Hepatocyte (in vitro differentiated cells): ENCODE results near the gene VPS36. TPM values are rescaled to one million over a fixed set of nuclear protein-coding genes. Genes with fewer than 3 reads are reported as not detected.

Experiments
- DNase-seq: peaks from one replicate; pipeline ENCODE4 v3.0.0-alpha.2; 2016; ENCODE audit warnings: low spot score
- H2AFZ ChIP-seq: fragments of 200-600 bp; sonication (generic); 2 replicates; pipeline ENCODE4 v1.6.0; 2016; ENCODE audit warnings: antibody characterized with exemption, mild to moderate bottlenecking
- H3K27ac ChIP-seq: fragments of 200-600 bp; sonication (generic); 2 replicates; pipeline ENCODE4 v1.5.1; 2016; ENCODE audit warnings: mild to moderate bottlenecking
- H3K27me3 ChIP-seq: fragments of 200-600 bp; sonication (generic); 2 replicates; pipeline ENCODE4 v1.6.1; 2016
- H3K36me3 ChIP-seq: fragments of 200-600 bp; sonication (generic); replicated peaks from 2 replicates; pipeline ENCODE4 v1.5.1; 2016; ENCODE audit warnings: low read depth; ENCODE audit not compliant: insufficient read depth
- H3K4me1 ChIP-seq: fragments of 200-600 bp; sonication (generic); 2 replicates; pipeline ENCODE4 v1.5.1; 2016; ENCODE audit warnings: mild to moderate bottlenecking, moderate library complexity; ENCODE audit not compliant: insufficient read depth
- H3K4me2 ChIP-seq: fragments of 200-600 bp; sonication (generic); 2 replicates; pipeline ENCODE4 v1.6.0; 2016
- H3K4me3 ChIP-seq: fragments of 200-600 bp; sonication (generic); 2 replicates; pipeline ENCODE4 v1.5.1; 2016; ENCODE audit warnings: mild to moderate bottlenecking
- H3K79me2 ChIP-seq: fragments of 200-600 bp; sonication (generic); 2 replicates; pipeline ENCODE4 v1.6.0; 2017; ENCODE audit warnings: mild to moderate bottlenecking
- H3K9me2 ChIP-seq: fragments of 200-600 bp; sonication (generic); replicated peaks from 2 replicates; pipeline ENCODE4 v1.6.0; 2017; ENCODE audit warnings: mild to moderate bottlenecking; ENCODE audit not compliant: insufficient read depth
- H3K9me3 ChIP-seq: fragments of 200-600 bp; sonication (generic); 2 replicates; pipeline ENCODE4 v1.5.1; 2016; ENCODE audit warnings: low read depth, mild to moderate bottlenecking
- H4K20me1 ChIP-seq: fragments of 200-600 bp; sonication (generic); 2 replicates; pipeline ENCODE4 v1.6.0; 2016; ENCODE audit warnings: mild to moderate bottlenecking; ENCODE audit not compliant: insufficient read depth, poor library complexity, severe bottlenecking
- CTCF ChIP-seq: fragments of 200-600 bp; sonication (generic); IDR thresholded peaks from 2 replicates; pipeline ENCODE4 v1.5.1; 2016; ENCODE audit warnings: antibody characterized with exemption, mild to moderate bottlenecking; ENCODE audit not compliant: poor library complexity
- EZH2 ChIP-seq: fragments of 200-600 bp; sonication (generic); IDR thresholded peaks from 2 replicates; pipeline ENCODE4 v1.6.1; 2016; ENCODE audit warnings: antibody characterized with exemption, mild to moderate bottlenecking, borderline replicate concordance
- EZH2phosphoT487 ChIP-seq: fragments of 200-600 bp; sonication (generic); IDR thresholded peaks from one replicate; pipeline ENCODE4 v1.6.1; 2018; ENCODE audit warnings: antibody characterized with exemption, mild to moderate bottlenecking, low read depth, moderate library complexity; ENCODE audit not compliant: unreplicated experiment, severe bottlenecking
- WGBS: methylation state at CpG from one replicate; pipeline ENCODE4 v1.1.6; 2016; ENCODE audit warnings: low lambda C conversion rate; ENCODE audit errors: missing lambda C conversion rate; 5-methylcytosine and 5-hydroxymethylcytosine counted together
- polyA plus RNA-seq: library from polyadenylated mRNA; unstranded; fragments of >200 nt; fragmentation: Nextera tagmentation; extraction: Ambion mirVana; gene quantifications from 2 replicates; pipeline ENCODE4 v1.2.1, GENCODE V29; 2016
- total RNA-seq: library from RNA; depleted of rRNA; stranded (reverse); fragments of >200 nt; gene quantifications from 2 replicates; pipeline ENCODE4 v1.2.3, GENCODE V29; 2014

The VPS36 gene
- total and polyA plus RNA-seq, 2 experiments from 2014 or later, result 23.5 to 42.0 TPM

- WGBS, result 84% methylated on average over 1 of the region's 1 CpG
- no peak for DNase-seq
- no peaks in the 10 kb centered on the region for H3K27me3 ChIP-seq
- no peak overlapping the region for H3K4me3 ChIP-seq
- H3K4me1 ChIP-seq, result no peaks in the 10 kb centered on the region
- H4K20me1 ChIP-seq, result no peaks in the 10 kb centered on the region
- no peaks in the 10 kb centered on the region for H3K79me2 ChIP-seq
- H3K9me2 ChIP-seq, result no peaks in the 10 kb centered on the region
- no peak overlapping the region for H2AFZ ChIP-seq
- TF ChIP-seq EZH2phosphoT487 (no peak), CTCF (no peak), EZH2 (no peak)
- H3K4me2 ChIP-seq, result no peak overlapping the region
- H3K27ac ChIP-seq, result no peak overlapping the region
- H3K36me3 ChIP-seq, result no peaks in the 10 kb centered on the region
- H3K9me3 ChIP-seq, result no peaks in the 10 kb centered on the region
These were observed 67.1 kb downstream of the VPS36 start for GRCh38 chr13:52383366-52383765.

DNA sequence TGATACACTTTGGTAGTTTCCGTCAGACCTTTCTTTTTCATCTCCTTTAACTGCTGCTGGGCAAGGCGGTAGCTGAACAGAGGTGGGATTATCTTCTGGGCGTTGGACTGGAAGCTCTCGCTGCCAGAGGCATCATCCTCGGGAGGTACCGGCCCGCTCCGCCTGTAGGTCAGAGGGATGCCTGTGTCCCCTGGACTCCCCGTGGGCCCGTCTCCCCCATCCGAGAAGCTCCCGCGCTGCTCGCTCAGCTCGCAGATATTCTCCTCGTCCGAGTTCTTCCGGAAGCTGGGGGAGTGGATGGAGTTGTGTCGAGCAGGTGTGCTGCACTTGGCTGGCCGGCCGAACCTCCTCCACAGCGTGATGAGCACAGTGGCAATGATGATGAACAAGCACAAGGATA, 72.1 kb downstream of the VPS36 start:
- Histone ChIP-seq H3K27ac (no peak overlapping the region), H3K79me2 (no peaks in the 10 kb centered on the region), H3K4me1 (no peaks in the 10 kb centered on the region), H3K9me3 (no peaks in the 10 kb centered on the region), H2AFZ (no peak overlapping the region), H3K4me2 (no peak overlapping the region), H4K20me1 (no peaks in the 10 kb centered on the region), H3K27me3 (no peaks in the 10 kb centered on the region), H3K36me3 (no peaks in the 10 kb centered on the region), H3K4me3 (no peak overlapping the region), H3K9me2 (no peaks in the 10 kb centered on the region)
- DNase-seq, result no peak
- TF ChIP-seq CTCF, result no peak
- TF ChIP-seq EZH2, result no peak
- TF ChIP-seq EZH2phosphoT487, result no peak
- WGBS, result 97% methylated on average over 21 of the region's 22 CpGs

- no peak for TF ChIP-seq EZH2phosphoT487
- TF ChIP-seq EZH2, result no peak
- no peak for TF ChIP-seq CTCF
- H3K27ac ChIP-seq, result no peak overlapping the region
- 95% methylated on average over 21 of the region's 21 CpGs for WGBS
These were observed 72.5 kb downstream of the VPS36 start for GRCh38 chr13:52377898-52378297.

More at GRCh38 chr13:52377898-52378297, 72.5 kb downstream of the VPS36 start:
- Histone ChIP-seq H3K4me3 (no peak overlapping the region), H3K9me3 (no peaks in the 10 kb centered on the region), H3K4me1 (no peaks in the 10 kb centered on the region), H3K9me2 (no peaks in the 10 kb centered on the region), H3K27me3 (no peaks in the 10 kb centered on the region), H2AFZ (no peak overlapping the region), H3K4me2 (no peak overlapping the region), H3K36me3 (no peaks in the 10 kb centered on the region), H4K20me1 (no peaks in the 10 kb centered on the region), H3K79me2 (no peaks in the 10 kb centered on the region)
- no peak for DNase-seq
